ENCODE measurements around the gene BTBD8. TPM values are rescaled to one million over a fixed set of nuclear protein-coding genes. Genes with fewer than 3 reads are reported as not detected.

BTBD8 gene
- total RNA-seq, 1 donor from 2014 or later, result 2.1 TPM

DNA sequence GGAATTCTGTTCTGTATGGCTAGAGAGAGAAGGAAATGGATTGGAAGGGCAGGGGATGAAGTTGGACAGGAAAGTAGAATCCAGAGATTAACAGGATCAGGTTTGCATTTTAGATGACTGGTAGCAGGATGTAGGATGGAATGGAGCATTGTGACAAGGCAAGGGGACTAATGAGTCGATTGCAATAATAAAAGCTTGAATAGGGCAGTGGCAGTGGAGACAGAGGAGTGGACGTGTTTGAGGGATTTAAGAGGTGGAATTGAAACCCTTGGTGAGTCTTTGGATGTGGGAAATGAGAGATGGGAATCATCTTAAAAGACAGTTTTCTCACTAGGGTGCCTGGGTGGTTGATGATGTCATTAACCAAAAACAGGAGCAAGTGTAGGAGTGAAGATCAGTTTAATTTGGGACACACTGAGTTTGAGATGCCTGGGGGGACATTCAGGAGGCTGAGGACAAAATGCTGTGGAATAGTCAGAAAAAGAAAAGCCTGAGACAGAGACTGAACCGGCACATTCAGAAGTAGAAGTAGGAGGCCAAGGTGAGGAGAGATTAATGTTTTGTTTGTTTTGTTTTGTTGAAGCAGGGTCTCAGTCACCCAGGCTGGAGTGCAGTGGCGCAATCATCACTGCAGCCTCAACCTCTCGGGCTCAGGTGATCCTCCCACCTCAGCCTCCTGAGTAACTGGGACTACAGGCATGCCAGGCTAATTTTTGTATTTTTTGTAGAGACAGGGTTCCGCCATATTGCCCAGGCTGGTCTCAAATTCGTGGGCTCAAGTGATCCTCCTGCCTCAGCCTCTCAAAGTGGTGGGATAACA, 108.5 kb downstream of the BTBD8 start:
- no peak for DNase-seq (ENCODE audit: low spot score)

DNA sequence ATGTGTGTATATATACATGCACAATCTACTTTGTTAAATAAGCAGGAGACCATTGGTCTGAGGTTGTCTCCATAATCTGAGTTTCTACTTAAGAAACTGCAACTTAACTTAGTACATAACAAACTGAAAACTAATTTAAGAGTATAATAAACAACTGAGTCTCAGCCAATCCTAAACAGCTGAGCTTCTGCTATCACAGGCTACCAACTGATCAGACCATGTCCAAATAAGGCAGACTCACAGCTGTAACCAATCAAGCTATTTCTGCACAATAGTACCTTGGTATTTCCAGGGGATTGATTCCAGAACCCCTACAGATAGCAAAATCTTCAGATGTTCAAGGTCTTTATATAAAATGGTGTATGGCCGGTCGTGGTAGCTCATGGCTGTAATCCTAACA, 111.6 kb downstream of the BTBD8 start:
- no peak for DNase-seq (ENCODE audit: low spot score)

- no peak for DNase-seq (ENCODE audit: low spot score)
Measured at GRCh38 chr1:92192246-92192645, 112.1 kb downstream of the BTBD8 start.

GRCh38 chr1:92194511-92194910, 114.4 kb downstream of the BTBD8 start:
- DNase-seq (ENCODE audit: low spot score), result no peak

GRCh38 chr1:92201973-92202372, 121.8 kb downstream of the BTBD8 start:
- DNase-seq (ENCODE audit: low spot score), result no peak

GRCh38 chr1:92203105-92203504, 123.0 kb downstream of the BTBD8 start:
- DNase-seq (ENCODE audit: low spot score), result no peak

GRCh38 chr1:92210701-92211100, 130.6 kb downstream of the BTBD8 start:
- DNase-seq (ENCODE audit: low spot score), result no peak

DNA sequence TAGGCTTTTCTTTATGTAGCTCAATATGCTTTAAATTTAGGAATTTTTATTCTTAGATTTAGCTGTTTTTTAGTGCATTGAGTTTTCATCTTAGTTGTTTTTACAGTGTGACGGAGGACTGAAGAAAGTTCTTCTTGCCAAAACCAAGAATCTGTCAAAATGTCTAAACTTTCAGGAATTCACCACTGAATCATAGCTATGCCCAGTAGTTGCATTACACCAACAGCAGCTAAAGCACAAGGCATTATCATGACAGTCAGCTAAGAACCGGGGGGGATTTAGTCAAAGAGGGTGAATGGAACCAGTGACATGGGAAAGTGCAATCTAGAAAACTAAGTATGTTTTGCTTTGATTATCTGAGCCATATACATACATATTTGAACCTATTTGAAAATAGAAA, 131.0 kb downstream of the BTBD8 start:
- DNase-seq (ENCODE audit: low spot score), result no peak

DNA sequence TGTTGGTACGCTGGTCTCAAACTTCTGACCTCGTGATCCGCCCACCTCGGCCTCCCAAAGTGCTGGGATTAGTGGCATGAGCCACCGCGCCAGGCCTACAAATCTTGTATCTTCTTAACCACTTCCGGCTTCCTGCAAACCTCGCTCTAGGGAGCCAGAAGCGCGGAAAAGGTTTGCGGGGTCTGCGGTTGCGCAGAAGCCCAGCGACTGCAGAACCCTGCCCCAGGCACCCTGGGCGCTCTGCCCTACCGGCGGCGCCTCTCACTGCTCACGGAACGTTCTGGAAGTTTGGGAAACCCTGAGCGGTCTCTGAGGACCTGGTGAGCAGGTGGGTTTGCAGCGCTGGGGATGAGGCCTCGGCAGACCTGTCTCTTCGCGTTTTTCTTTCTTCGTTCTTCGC, 137.6 kb downstream of the BTBD8 start, which contains the start of gene C1orf146:
Gene C1orf146 (plus strand): TSS at position 195 of the 400 bp plus-strand sequence. CDS start 13,506 bp downstream, outside the sequence.
- no peak for DNase-seq (ENCODE audit: low spot score)

- DNase-seq (ENCODE audit: low spot score), result no peak
Measured at GRCh38 chr1:92218559-92218958, 138.4 kb downstream of the BTBD8 start.

DNA sequence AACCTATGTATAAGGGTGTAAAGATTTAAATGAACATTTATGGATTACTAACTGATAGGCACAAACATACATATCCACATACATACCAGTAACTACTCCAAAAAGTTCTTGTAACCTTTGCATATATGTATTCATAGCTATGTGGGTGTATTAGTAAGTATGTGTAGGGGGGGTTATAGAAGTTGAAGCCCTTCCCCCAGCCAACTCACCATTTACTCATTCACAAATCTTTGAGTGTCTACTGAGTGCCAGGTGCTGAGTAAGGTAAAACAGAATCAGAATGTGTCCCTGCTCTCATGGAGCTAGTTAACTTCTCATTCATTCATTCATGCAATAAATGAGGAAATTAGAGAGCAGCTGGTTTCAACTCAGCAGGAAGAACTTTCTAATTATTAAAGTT, 138.9 kb downstream of the BTBD8 start:
- DNase-seq (ENCODE audit: low spot score), result no peak

DNA sequence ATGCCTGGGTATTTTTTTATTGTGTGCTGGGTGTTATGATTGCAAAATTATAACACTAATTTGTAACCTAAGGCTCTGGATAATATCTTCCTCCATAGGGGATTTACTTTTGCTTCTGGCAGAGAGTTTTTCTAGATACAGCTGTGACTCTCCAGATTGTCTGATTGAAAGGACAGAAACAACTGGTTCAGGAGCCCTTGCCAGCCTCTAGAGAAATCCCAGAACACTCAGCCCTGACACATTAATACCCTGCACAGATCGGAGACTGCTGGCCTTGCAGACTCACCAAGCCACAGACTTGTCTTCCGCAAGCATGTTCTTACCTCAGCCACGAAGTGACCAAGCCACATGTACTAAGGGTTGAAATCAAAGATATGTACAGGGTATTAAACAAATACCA, 148.3 kb downstream of the BTBD8 start:
- no peak for DNase-seq (ENCODE audit: low spot score)

GRCh38 chr1:92230736-92231135, 150.6 kb downstream of the BTBD8 start:
- DNase-seq (ENCODE audit: low spot score), result no peak

Other genes with a start within 250 kb of the BTBD8 start
- 158 TPM for gene TGFBR3, start 194.2 kb upstream of the BTBD8 start, total RNA-seq
- gene BRDT, start 130.9 kb upstream of the BTBD8 start, total RNA-seq, result not detected
- 0.29 TPM for gene EPHX4, start 50.4 kb upstream of the BTBD8 start, total RNA-seq
- gene SETSIP, start 4.9 kb upstream of the BTBD8 start, total RNA-seq, result not detected
- not detected for gene C1orf146, start 137.6 kb downstream of the BTBD8 start, total RNA-seq
- gene GLMN, start 218.6 kb downstream of the BTBD8 start, total RNA-seq, result 7.6 TPM
- 29.0 TPM for gene RPAP2, start 218.7 kb downstream of the BTBD8 start, total RNA-seq

Data from mesenteric fat pad (tissue), 1 donor.